ENCODE data around the gene SURF4.

GRCh38 chr9:133385452-133385851 is 9.6 kb upstream of the SURF4 start:
- TF ChIP-seq POLR2AphosphoS5 (IDR thresholded peaks at IDR 0.05; ENCODE audit: low read depth, low read length) (no peak), TAF1 (IDR thresholded peaks at IDR 0.05; ENCODE audit: borderline replicate concordance, insufficient read depth, low read length) (no peak), REST (IDR thresholded peaks at IDR 0.05; ENCODE audit: insufficient read depth in 1 of 2, low read depth in 2 of 2, low read length in 2 of 2) (no peak), SIN3A (IDR thresholded peaks at IDR 0.05; ENCODE audit: borderline replicate concordance, insufficient read depth, low read length) (no peak)

All from PFSK-1 (cell line).